Coronary artery (tissue), 2 donors: ENCODE measurements around the gene C2orf78.

ENCODE experiments used
- DNase-seq: peaks from one replicate; pipeline ENCODE4 v3.0.0-alpha.2; 2017; ENCODE audit warnings: low spot score
- H3K27ac ChIP-seq, 2 donors: fragments of 200-600 bp; sonication (generic); one replicate each; pipeline ENCODE4 v1.5.1; 2016 to 2019
- H3K4me3 ChIP-seq: fragments of 200-600 bp; sonication (generic); 2 replicates; pipeline ENCODE4 v1.5.1; 2016; ENCODE audit warnings: mild to moderate bottlenecking, moderate library complexity
- TF ChIP-seq, protein P1 (sequence below): fragments of 200-600 bp; sonication (generic); IDR thresholded peaks from one replicate; pipeline ENCODE4 v1.5.1; 2019; ENCODE audit warnings: antibody characterized with exemption

Gene C2orf78

DNA sequence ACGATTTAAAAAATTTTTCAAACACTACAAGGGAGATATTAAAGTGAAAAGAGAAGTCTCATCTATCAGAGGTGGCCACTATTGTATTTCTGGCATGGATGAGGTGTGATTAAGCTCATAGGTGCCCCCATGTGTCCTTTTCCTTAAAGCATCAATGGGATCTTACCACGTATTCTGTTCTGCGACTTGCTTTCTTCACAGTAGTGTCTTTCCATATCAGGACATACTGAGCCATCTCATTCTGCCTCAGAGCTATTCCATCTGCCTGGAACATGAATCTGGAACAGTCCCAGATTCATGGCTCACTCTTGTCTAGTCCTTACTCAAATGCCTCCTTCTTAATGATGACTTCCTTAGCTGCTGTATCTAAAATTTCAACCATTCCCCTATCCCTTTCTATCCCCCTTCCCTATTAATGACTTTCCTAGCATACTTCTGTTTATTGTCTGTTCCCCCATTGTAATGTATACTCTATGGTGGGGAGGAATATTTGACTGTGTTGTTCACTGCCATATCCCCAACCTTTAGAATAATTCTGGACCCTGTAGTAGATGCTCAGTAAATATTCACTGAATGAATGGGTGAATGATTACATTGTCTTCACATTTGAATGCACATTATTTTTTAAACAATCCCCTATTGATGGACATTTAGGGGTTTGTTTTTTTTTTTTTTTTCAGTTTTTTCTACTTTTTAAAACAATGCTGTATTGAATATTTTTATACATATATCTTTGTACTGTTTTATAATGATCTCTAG, 55.8 kb downstream of the C2orf78 start:
- no peak for DNase-seq
- H3K4me3 ChIP-seq = no peak overlapping the region
- TF ChIP-seq, protein P1, sequence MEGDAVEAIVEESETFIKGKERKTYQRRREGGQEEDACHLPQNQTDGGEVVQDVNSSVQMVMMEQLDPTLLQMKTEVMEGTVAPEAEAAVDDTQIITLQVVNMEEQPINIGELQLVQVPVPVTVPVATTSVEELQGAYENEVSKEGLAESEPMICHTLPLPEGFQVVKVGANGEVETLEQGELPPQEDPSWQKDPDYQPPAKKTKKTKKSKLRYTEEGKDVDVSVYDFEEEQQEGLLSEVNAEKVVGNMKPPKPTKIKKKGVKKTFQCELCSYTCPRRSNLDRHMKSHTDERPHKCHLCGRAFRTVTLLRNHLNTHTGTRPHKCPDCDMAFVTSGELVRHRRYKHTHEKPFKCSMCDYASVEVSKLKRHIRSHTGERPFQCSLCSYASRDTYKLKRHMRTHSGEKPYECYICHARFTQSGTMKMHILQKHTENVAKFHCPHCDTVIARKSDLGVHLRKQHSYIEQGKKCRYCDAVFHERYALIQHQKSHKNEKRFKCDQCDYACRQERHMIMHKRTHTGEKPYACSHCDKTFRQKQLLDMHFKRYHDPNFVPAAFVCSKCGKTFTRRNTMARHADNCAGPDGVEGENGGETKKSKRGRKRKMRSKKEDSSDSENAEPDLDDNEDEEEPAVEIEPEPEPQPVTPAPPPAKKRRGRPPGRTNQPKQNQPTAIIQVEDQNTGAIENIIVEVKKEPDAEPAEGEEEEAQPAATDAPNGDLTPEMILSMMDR = no peak
- H3K27ac ChIP-seq = no peak overlapping the region

DNA sequence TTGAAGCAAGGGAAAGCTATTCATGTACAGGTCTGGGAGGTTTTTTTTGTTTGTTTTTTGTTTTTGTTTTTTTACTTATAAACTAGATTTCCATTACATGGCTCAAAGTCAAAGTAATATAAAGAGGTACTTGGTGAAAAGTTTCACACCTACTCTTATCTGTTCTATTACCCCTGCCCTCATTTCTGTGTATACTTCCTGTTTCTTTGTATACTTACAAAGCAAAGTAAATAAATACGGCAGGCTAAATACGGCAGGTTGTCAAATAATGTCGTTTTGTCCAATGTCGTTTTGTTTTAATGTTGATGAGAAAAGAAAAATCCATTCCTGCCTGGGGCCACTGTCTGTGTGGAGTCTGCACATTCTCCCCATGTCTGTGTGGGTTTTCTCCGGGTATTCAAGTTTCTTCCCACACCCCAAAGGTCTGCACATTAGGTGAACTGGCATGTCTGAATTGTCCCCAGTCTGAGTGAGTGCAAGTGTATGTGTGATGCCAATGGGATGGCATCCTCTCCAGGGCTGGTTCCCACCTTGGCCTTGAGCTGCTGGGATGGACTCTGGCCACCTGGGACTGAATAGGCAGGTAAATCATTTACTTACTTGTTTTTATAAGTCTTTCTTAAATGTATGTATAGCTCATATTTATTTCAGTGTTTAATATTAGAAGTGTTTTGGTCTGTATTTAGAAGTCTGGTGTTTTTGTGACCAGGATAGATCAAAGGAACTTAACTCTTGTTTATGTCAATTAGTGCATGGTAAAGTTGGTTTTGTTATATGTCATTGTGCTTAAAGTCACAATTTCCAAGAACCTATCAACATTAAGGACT, 58.1 kb downstream of the C2orf78 start:
- TF ChIP-seq, protein P1 = no peak
- Histone ChIP-seq H3K27ac (no peak overlapping the region), H3K4me3 (no peak overlapping the region)
- no peak for DNase-seq

DNA sequence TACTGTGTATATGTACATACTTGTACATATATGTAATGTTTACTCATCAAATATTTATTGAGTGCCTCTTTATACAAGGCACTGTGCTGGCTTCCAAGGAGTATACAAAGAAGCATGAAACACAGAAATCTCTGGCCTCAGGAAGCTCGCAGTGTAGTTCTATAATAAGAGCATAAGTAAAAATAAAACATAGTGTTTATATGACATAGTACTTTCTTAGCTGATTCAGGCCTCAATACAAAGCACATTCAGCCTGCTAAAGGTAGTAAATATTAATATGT, 58.7 kb downstream of the C2orf78 start:
- TF ChIP-seq, protein P1 = no peak
- Histone ChIP-seq H3K4me3 (no peak overlapping the region), H3K27ac (no peak overlapping the region)

DNA sequence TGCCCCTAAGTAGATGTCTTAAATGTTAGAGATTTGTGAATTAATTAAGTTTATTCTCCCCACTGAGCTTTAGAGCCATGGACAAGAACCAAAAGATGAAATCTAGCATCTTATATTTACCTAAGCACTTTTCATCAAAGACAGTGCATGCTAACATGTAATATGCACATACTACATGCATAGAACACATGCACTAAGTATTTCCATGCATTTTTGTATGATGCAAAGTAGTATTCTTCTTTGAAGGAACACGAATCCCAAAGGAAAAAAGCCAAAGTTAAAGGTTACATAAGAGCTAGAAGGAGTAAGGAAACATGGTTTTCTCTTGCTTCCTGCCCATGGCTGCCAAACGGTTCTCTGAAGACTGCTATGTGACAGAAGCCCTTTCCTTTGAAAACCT, 60.1 kb downstream of the C2orf78 start:
- Histone ChIP-seq H3K4me3 (no peak overlapping the region), H3K27ac (no peak overlapping the region)
- TF ChIP-seq, protein P1 = no peak
- no peak for DNase-seq

More for the DNA sequence above, 58.7 kb downstream of the C2orf78 start:
- no peak for DNase-seq

DNA sequence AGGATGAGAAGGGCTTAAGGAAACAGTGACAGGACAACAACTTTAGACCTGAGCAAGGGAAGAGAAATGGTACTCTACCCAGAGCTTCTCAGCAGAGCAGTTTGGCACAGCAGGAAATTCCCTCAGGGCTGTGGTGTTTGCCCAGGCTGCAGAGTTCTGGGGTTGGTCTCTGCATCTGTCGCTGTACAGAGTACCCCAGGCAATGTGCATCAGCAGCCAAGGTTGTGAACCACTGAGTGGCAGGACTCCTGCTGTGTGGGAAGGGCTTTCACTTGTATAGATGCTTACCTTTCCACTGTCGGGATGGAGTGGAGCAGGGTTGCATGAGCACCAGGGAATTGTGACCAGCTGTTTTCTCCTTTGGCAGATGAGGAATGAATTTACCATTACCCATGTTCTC, 66.0 kb downstream of the C2orf78 start:
- no peak for DNase-seq
- Histone ChIP-seq H3K27ac (no peak overlapping the region), H3K4me3 (no peak overlapping the region)
- TF ChIP-seq, protein P1 = no peak

DNA sequence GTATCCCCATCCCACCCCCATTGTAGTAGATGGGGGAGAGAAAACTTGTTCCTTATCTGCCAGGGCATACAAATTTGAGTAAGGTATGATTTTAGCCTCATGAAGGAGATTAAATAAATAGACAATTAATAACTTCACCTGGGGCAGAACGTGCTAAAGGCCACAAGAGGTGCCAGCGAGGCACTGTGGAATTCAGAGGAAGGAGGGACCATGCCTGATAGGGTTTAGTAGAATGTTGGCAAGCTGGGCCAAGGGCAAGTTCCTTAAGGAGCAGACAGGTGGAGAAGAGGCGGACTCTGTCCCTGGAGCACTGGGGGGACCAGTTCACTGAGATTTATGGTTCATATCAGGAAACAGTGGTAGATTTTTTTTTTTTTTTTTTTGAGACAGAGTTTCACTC, 67.3 kb downstream of the C2orf78 start:
- TF ChIP-seq, protein P1 = no peak
- Histone ChIP-seq H3K27ac (no peak overlapping the region), H3K4me3 (no peak overlapping the region)
- DNase-seq = no peak

DNA sequence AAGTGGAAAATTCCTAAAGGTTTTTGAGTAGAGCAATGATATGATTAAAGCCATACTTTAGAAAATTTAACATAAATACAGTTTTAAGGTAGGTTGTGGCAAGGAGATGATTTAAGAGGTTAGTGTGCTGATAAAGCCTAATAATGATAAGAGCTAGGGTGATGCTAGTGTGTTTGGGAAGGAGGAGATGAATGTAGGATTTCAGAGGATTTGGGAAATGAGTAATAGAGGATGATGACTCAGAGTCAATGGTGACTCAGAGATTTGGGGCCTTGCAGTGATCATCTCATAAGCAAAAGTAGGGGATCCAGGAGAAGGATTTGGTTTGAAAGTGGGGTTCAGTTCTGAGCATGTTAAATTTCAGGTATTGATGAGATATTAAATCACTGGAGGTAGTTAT, 68.0 kb downstream of the C2orf78 start:
- DNase-seq = no peak
- no peak overlapping the region for H3K4me3 ChIP-seq
- TF ChIP-seq, protein P1 = no peak
- no peak overlapping the region for H3K27ac ChIP-seq
